Stimulated activated CD4-positive, alpha-beta T cell treated with anti-CD3 and anti-CD28 coated beads, TNF-alpha, amount 100 ng/mL, for 1 hour (primary cell): ENCODE measurements around the gene COG6.
A peak's percentile ranks its signal among the peaks of the same experiment; 100 is the strongest.

Experiments used
- DNase-seq, 3 donors: peaks; one replicate each; pipeline ENCODE4 v3.0.0-alpha.2; 2020; ENCODE audit warnings: low read depth in 3 of 3, low spot score in 1 of 3

The COG6 gene

DNA sequence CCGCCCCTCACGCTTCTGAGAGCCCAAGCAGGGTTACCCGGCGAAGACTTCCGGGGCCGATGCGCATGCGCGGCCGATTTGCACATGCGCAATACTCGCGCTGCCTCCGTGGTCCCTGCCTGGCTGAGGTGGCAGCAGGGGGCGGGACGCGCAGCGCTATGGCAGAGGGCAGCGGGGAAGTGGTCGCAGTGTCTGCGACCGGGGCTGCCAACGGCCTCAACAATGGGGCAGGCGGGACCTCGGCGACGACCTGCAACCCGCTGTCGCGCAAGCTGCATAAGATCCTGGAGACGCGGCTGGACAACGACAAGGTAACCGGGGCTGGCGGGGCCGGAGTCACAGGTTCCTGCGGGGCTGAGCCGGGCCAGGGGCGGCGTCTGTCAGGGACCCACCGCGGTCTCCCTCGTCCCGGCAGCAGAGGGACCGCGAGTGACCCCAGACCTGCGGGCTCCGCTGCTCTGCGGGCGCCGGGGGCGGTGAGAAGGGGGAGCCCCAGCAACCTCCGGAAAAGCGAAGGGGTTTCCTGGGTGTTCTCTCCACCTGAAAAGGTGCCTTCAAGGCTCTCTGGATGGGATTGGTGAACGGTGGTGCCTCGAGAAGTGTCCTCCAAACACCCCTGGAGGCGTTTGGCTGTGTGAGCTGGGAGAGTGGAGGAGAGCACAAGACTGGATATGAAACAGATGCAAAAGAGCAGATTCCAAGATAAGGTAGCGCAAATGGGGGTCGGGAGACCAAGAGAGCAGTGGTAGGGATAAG lies at the start of gene COG6:
Gene COG6 (plus strand): TSS at position 94 of the 756 bp plus-strand sequence. CDS start 65 bp downstream, at position 159.
- DNase-seq, result peak; percentile 85 to 98 (median 94)

DNA sequence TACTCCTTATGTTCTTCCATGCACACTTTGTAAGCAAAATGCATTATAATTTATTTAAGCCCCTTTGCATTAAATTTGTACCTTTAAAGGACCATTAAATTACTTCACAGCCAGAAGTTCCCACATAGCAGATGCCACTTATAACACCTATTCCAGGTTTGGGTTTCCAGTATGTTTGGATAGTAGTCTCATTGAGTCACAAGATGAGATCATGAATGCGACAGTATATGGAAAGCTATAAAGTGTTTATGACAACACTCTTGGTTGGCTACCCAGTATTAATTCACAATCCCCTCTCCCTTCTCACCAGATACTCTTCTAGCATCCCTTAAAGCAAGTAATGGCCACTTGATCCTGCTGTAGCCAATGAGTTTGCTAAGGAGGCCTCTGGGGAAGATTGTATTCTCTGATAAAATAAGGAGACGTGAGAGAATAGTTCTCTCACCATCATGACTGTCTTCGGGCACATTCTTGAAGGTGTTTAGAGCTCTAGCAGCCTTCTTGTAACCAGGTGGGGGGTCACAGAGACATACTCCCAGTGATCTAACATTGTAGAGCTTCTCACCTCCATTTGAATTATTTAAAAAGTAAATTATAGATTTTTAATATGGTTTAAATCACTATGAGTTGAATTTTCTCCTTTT lies 49.7 kb upstream of the COG6 start:
- no peak for DNase-seq

DNA sequence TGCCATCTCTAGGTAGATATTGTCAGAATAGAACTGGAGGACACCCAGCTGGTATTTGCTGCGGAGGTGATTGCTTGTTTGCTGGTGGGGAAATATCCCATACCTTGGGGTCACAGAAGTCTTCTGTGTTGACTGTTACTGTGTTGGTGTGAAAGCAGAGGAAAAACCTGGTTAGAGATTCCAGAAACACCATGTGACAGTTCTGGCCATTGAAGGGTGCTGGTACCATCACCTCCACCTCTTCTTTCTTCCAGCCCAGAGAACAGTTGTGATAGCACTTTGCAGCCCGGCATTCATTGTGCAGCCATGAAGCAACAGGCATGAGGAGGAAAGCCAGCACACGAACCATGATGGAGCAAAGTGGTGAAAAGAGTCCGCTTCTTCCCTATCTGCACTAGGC lies 47.6 kb upstream of the COG6 start:
- DNase-seq, result no peak

DNA sequence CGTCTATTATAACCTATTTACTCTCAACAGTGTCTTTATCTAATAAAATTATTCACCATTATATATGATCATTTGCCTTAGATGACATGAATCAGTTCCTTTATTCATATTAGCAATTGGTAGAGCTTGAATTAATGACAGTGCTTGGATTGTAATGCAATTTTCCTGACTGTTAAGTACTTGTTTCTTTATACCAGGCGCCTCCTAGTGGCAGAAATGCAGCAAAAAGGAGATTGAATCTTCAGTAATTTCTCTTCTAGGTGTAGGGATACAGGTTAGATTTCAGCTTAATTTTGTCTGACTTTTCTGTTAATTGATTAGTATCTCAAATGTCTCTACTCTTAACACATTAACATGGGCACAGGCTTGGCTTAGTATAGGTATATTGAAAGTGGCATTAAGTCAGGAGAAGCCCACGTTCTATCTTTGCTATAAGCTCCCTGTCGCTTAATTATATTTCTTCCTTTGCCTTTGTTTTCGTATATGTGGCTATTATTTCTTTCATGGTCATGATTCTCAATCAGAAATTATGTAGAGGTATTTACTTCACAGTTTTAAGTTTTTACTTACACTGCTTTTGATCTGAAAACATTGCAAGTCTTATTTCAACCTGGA lies 43.3 kb upstream of the COG6 start:
- peak in 1 of 3 donors; percentile 16 for DNase-seq

DNA sequence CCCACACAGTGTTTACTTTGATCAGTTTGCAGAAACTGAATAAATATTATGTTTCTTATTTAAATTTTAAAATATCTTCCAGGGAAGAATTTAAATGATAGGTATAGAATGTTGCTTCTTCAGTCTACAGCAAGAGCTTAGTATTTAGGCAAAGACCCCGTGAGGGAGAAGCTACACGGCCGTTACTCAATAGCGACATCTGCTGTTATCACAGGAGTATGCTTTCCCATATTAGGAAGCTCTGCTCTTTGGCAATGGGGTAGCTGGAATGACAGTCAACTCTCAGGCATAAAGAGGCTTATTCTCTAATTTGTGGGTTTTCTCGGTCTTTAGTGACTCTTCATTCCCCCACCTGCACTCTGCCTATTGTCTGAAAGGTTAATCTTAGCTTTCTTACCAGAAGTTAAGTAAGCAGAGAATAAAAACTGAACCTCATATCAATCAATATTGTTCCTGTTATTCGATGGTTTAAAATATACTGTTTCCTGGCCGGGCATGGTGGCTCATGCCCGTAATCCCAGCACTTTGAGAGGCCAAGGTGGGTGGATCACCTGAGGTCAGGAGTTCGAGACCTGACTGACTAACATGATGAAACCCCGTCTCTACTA lies 39.3 kb upstream of the COG6 start:
- no peak for DNase-seq

DNA sequence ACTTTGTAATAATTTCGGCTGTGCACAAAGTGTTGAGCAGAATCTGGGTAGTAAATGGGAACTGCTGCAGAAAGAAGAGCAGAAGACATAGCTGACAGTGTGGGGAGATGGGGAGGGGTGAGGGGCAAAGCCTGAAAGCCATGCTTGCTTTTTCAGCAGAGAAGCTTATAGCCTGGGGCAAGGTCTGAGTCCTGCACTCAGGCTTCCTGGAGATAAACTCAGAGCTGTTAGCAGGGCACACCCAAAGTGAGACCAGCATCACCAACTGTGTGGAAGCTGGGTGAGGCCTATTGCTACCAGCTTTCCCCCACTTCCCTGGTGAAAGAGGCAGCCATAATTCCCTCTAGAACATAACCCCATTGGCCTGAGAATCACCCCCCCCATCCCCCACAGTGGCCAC lies 36.9 kb upstream of the COG6 start:
- DNase-seq, result no peak

DNA sequence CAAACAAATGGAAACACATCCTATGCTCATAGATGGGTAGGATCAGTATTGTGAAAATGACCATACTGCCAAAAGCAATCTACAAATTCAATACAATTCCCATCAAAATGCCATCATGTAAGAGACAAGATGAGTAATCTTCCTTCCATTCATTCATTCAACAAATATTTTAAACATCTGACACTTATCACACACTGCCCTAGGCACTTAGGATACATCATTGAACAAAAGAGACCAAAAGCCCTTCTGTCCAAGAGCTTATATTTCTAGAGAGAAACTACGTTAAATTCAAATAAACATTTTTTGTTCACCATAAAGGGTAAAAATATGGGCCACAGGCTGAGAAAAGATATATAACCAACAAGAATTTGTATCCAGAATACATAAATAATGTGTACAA lies 32.0 kb upstream of the COG6 start:
- no peak for DNase-seq

DNA sequence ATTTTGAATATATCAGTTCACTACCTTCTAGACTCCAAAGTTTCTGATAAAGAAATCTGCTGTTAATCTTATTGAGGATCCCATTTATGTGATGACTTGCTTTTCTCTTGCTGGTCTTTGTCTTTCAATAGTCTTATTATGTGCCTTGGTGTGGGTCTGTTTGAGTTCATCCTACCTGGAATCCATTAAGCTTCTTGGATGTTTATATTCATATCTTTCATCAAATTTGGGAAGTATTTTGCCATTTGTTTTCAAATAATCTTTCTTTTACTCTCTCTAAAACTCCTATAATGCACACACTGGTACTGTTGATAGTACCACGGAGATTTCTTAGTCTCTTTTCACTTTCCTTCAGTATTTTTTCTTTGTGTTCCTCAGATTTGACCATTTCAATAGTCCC lies 24.2 kb upstream of the COG6 start:
- DNase-seq, result no peak

DNA sequence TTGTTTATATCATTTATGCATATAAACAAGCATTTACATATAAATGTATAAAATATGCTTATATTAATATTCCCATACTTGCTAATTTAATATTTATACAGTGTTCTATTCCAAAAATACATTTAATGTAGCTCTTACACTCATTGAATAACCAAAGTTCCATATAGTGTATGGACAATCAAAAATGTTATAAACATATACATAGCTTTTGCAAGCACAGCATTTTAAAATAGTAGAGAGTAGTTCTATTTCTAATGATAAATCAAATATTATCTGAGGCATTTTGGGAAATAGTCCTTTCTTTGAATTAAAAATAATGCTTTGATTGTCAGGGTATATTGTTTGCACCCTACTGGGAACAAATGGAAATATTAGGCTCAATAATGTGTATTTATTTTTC lies 22.5 kb upstream of the COG6 start:
- DNase-seq, result no peak

DNA sequence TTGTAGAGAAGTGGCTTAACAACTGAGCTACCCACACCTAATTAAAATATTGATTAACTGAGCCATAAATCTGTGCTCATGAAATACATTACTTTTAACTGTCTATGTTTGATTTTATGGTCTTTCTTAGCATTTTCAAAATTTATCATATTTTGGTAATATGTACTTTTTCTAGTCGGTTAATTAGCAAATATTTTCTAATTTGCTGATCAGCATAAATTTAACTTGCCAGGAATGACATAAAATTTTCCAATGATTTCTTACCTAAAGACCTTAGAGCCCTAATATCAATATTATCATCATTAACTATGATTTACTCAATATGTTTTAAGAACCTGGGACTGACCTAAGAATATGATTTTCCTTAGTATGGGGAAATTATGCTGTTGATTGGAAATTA lies 19.9 kb upstream of the COG6 start:
- no peak for DNase-seq

DNA sequence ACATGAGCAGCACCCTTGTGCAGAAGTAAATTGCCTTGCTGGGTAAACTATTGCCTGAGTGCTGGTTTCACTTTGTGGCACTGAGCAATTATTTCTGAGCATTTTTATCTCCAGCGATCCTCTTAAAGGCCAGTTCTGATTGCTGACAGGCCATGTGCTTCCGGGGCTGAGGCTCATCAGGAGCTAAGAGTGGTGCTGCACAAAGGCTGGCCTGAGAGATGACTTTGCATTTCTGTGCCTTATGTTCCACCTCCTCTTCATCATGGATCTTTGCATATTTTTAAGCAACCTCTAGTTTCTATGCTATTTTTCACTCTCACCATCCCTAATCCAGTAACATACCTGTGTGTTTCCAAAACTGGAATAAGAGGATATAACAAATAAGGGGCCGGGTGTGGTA lies 17.6 kb upstream of the COG6 start:
- no peak for DNase-seq

DNA sequence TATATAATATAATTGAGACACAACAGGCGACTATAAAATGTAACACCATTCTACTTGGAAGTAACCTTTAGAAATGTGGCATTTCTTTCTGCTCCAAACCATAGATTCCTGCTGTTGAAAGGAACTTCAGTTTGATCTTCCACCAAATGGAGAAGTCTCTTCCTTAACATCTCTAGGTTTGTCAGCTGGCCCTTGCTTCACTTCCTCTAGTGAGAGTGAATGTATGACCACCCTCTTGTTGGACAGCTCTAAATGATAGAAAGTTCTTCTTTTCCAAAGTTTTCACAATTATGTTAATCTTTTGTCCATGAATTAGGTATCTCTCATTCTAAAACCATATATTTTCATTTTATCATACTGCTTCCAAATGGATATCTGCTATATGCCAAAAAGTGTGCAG lies 13.8 kb upstream of the COG6 start:
- no peak for DNase-seq

DNA sequence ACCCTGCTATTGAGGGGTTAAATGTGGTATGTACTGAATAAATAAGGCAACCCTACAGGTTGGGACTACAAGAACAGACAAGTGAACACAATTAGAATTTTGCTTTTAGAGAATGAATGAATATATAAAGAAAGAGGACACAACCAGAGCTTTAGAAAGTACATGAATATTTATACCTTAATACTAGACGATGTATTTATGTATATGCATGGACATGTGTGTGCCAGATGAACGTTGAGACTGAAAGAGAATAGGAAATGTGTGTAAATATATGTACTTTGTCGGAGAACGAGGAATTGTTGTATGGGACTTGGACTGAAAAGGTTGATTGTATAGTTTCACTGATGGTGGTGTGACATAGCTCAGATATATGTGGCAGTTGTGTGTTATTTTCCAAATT lies 9.3 kb upstream of the COG6 start:
- no peak for DNase-seq

DNA sequence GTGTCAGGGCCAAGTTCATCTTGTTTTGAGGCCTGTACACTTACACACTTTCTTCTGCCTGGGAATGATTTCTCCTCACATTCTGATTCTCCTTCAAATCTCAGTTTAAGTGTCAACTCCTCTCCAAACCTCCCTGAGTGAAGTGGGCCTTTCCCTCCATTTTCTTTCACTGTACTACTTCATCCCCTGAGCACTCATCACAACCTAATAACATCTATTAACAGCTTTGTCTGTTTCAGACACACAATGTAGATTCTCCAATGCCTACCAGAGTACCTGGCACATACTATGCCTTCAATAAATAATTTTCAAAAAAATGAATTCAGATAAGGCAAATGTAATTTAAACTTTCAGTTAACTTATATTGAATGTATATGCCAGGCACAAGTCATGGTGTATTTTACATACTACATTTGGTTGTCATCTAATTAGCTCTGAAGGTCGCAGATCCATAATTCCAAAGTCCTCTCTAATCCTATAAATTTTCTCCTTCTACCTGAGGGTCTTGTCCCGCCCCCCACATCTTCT lies 357 bp upstream of the COG6 start:
- no peak for DNase-seq

DNA sequence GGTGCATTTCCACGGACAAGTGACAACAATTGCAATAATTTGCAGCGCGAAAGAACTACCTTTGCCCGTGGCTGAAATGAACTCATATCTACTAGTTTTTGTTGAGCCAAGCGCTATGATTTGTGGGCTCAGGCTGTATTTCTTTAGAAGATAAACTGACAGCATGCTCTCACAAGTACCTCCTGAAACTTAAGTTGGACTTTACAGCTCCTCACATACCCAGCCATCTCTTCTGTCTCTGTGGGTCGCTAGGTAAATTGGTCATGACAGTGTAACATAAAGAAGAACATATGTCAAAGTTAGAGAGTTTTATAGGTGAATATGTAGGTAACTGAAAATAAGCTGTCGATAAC lies 839 bp downstream of the COG6 start:
- no peak for DNase-seq

DNA sequence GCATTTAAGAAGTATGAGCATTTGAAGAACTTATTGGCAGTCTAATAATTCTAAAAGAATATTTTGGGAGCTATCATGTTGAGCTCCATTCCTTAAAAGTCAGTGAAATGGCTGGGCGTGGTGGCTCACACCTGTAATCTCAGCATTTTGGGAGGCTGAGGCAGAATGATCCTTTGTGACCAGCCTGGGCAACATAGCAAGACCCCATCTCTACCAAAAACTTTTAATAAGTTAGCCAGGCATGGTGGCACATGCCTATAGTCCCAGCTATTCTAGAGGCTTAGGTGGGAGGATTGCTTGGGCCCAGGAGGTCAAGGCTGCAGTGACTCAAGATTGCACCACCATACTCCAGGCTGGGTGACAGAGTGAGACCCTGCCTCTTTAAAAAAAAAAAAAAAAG lies 8.0 kb downstream of the COG6 start:
- no peak for DNase-seq

DNA sequence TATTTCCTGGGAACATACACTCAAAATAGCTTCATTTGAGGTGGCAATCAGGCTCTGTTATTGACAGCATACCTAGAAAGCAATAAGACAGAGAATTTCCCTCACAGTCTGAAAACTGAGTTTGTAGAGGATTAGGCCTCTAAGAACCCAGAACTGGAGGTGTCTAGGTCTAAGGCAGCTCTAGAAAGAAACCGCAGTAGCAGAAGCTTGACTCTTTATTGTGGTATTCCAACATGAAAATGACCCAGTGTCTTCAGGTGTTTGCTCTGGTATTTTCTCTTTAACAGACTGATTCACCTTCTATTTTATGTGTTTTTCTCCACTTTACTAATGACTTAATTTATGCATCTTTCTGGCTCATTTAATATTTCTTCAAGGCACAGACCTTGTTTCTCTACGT lies 8.5 kb downstream of the COG6 start:
- no peak for DNase-seq

DNA sequence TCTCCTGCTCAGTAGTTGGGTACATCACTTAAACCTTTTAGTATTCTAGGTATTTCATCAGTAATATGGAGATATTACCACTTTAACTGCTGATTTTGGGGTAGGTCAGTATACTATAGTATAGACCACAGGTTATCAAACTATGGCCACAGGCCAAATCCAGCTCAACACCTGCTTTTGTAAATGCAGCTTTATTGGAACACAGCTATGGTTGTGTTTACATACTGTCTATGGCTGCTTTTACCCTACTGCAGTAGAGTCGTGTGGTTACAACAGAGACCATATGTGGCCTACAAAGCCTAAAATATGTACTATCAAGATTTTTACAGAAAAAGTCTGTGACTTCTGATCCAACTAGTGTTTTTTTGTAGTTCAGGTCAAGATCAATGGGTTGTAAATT lies 10.3 kb downstream of the COG6 start:
- DNase-seq, result no peak

DNA sequence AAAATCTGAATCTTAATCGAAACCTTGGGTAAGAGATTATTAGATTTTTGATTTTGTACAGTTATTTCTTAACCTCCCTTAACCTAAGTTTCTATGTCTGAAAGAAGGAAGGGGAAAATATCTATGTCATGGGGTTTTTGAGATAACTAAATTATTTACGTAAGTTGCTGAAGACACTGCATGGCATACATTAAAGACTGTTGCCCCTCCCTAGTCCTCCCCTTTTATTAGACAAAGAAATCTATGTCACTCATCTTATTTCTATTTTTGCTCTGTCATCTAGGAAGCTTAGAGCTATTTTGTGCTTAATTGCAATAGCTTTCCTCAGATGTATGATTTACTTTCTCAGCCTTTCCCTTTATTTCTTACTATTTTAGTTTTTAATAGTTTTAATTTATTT lies 15.0 kb downstream of the COG6 start:
- DNase-seq, result no peak

DNA sequence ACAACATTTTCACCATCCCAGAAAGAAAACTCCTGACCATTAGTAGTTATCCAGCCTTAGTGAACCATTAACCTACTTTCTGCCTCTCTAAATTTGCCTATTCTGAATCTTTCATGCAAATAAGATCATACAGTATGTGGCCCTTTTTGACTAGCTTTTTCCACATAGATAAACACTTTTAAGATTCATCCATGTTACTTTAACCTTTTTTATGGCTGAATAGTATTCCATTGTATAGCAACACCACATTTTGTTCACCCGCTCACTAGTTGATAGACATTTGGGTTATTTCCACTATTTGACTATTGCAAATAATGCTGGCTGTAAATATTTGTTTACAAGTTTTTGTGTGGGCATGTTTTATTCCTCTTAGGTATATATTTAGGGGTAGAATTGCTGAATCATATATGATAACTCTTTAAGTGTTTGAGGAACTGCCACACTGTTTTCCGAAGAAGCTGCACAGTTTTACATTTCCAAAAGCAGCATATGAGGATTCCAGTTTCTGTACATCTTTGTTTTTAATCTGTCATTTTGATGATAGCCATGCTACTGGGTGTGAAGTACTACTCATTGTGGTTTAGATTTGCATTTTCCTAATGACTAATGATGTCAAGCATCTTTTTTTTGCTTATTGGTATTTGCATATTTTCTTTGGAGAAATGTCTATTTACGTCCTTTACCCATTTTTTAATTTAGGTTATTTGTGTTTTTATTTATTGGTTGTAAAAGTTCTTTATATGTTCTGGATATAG lies 17.1 kb downstream of the COG6 start:
- DNase-seq, result no peak

DNA sequence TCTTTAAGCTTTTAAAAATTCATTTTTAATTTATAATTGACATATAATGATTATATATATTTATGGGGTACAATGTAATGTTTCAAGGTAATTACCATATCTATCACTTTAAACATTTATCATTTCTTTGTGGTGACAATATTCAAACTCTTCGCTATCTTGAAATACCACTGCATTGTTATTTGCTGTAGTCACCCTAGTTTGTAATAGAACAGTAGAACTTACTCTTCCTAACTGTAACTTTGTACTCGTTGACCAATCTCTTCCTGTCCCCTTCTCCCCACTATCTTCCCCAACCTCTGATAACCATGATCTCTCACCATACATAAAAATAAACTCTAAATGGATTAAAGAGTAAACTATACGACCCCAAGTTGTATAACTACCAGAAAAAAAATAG lies 20.4 kb downstream of the COG6 start:
- no peak for DNase-seq
